Middle frontal gyrus (tissue), 1 donor: Measurements from ENCODE around the gene REV3L.
"Not testable (repeated sequence)": the region's sequence is repeated elsewhere in the genome, so short reads cannot be mapped to it uniquely, and the experiment has no call there.

Experiments used
- DNase-seq: peaks from one replicate; pipeline ENCODE4 v3.0.0-alpha.2; 2015; ENCODE audit warnings: low spot score; ENCODE audit errors: extremely low spot score

Gene REV3L

DNA sequence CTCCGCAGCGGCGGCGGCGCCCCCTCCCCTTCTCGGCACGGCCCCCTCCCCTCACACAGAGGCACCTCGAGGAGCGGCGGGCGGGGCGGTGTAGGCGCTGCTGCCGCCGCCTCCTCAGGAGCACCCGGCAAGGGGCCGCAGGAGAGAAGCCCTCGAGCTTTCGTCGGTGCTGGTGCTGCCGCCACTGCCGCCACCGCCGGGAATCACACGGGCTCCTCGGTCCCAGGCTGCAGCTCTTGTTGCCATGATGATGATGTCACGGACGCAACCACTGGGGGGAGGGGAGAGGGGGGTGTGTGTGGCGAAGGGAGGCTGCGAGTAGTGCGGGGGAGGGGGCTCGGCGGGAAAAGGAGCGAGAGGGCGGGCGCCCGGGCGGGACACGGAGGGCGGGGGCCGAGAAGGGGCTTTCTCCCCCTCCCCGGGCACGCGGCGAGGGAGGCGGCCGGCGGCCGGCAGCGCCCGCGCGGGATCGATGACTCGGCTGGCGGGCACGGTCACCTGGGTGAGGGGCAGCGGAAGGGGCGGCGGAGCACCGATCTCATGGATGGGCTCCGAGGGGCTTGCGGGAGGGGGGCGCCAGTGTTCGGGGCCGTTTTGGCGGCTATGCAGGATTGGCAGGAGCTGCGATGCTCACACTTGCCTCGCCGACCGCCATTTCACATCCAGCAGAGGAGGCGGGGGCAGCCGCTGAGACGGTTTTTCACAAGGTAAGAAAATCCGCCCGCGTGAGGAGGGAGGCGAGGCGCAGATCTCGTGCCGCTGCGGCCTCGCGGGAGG, at the start of gene REV3L:
TSS of gene REV3L (minus strand) at position 260 of the 777 bp plus-strand sequence. CDS start 330 bp downstream, outside the sequence.
- DNase-seq, result peak; percentile 53

DNA sequence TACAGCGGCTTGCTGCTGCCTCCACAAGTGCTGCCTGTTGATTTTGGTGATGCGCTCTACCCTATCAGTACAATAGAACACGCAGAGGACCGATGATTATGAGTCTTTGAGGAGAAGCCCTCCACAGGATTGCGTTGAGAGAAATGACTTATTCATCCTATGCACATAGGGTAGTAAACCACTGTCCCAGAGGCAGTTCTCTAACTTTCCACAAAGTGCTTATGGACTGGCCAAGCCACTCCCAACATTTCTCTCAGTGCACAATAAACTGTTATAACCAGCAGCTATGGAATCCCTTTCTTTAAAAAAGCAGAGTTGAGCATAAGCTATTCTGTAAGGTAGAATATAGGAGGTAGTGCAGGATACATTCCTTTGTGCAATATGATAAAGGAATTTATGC, 48.2 kb upstream of the REV3L start:
- DNase-seq, result no peak

DNA sequence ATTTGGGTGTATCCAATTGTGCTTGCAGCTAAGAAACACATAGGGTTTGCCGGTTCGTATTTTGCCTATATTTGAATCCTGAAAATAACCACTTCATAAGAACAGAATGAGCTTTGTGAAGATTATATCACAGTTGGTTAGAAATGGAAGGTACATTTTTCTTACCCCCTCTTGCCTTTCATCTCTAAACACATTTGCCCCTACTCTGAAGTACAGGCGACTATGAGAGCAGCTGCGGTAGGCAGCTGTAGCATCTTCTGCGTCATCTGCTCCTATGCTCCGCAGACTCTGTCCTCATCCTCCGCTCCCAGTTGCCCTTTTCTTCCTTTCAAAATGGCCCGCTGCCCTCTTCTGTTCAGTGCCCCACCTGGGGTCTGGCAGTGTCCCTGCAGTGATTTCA, 47.6 kb upstream of the REV3L start:
- DNase-seq, result no peak

DNA sequence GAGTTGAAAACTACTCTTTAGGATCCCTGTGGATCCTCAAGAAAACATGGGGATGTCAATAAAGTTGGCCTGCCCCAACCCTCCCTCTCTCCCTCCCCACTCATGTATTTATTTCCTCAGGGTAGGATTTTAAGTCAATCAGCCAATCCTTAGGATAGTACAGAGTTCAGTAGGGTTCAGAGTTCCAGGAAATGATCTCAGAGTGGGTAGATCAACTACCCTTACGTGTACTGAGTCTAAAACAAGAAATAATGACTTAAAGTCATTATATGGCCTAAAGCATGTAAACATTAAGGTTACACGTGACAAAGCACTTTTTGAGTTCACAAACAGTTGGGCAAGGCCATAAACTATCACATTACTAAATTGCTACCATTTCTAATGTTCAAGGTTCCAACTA, 47.2 kb upstream of the REV3L start:
- no peak for DNase-seq

- no peak for DNase-seq
Observed at GRCh38 chr6:111527367-111527766, 44.3 kb upstream of the REV3L start.

DNA sequence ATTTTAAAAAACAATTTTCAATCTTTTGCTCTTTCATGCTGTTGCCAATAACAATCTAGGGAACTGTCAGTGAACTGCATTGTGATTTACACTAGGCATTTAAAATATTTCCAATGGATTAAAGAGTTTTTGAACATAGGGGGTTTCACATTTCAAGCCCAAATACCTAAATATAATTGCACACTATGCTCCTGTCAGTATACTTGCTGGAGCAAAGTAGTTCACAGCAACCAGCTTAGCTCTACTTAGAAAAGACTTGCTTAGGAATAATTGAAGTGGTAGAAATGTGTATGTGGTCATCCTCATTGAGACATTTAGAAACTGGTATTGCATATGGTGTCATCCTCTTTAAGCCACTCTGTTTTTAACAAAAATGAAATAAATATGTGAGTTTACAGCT, 41.7 kb upstream of the REV3L start:
- DNase-seq, result no peak

GRCh38 chr6:111524252-111524651, 41.2 kb upstream of the REV3L start:
- DNase-seq, result no peak

- DNase-seq, result no peak
Observed at GRCh38 chr6:111523484-111524167, 40.6 kb upstream of the REV3L start.

- no peak for DNase-seq
Observed at GRCh38 chr6:111522393-111523020, 39.5 kb upstream of the REV3L start.

- DNase-seq, result no peak
Observed at GRCh38 chr6:111521497-111522270, 38.7 kb upstream of the REV3L start.

GRCh38 chr6:111520524-111520923, 37.5 kb upstream of the REV3L start:
- no peak for DNase-seq

DNA sequence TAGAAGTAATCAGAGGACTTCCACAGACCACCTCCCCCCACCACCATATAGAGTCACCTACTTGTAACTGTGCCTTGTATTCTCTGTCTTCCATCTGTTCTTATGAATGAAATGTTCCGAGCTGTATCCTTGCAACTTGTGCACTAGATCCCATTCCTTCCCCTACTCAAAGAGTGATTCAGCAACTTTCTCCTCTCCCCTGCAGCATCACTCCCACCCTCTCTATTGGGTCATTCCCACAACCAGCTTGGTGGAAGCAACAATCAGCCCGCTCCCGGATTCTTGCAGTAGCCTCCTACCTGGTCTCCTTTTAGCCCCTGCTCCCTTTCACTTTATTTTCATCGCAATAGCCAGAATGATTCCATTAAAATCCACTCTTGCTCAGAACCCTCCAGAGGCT, 34.9 kb upstream of the REV3L start:
- no peak for DNase-seq

DNA sequence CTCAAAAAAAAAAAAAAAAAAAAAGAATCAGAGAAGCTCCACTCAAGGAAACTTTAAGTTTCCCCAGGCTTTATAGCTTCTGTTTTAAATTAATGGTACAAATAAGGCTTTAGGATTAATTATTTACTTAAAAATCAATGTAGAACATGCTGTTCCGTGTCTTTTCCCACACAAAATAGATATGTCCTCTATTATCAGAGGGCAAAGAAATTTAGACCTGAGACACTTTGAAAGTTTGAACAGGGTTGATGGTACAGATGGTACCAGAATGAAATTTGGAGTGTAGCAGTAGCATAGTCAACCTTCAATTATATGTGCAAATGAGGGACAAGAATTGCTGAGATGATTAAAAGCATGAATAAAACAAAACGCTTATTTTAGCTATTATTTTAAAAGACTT, 32.2 kb upstream of the REV3L start:
- no peak for DNase-seq

DNA sequence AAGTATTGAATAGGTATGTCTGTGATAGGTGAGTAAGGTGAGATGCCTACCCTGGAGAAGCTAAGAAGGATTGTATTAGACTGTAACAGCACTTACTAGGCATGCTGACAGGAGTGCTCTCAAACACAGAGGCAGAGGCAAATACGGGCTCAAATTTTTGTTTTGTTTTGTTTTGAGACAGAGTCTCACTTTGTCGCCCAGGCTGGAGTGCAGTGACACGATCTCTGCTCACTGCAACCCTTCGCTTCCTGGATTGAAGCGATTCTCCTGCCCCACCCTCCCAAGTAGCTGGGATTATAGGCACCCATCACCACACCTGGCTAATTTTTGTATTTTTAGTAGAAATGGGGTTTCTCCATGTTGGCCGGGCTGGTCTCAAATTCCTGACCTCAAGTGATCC, 31.5 kb upstream of the REV3L start:
- DNase-seq, result not testable (repeated sequence)

- not testable (repeated sequence) for DNase-seq
Observed at GRCh38 chr6:111507219-111507618, 24.2 kb upstream of the REV3L start.

DNA sequence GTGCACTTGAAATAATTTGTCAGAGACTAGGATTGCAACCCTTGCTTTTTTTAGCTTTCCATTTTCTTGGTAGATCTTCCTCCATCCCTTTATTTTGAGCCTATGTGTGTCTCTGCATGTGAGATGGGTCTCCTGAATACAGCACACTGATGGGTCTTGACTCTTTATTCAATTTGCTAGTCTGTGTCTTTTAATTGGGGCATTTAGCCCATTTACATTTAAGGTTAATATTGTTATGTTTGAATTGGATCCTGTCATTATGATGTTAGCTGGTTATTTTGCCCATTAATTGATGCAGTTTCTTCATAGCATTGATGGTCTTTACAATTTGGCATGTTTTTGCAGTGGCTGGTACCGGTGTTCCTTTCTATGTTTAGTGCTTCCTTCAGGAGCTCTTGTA, 22.5 kb upstream of the REV3L start:
- DNase-seq, result not testable (repeated sequence)

GRCh38 chr6:111503660-111504059, 20.6 kb upstream of the REV3L start:
- no peak for DNase-seq

GRCh38 chr6:111503194-111503593, 20.2 kb upstream of the REV3L start:
- DNase-seq, result no peak

- DNase-seq, result no peak
Observed at GRCh38 chr6:111502154-111502553, 19.1 kb upstream of the REV3L start.

DNA sequence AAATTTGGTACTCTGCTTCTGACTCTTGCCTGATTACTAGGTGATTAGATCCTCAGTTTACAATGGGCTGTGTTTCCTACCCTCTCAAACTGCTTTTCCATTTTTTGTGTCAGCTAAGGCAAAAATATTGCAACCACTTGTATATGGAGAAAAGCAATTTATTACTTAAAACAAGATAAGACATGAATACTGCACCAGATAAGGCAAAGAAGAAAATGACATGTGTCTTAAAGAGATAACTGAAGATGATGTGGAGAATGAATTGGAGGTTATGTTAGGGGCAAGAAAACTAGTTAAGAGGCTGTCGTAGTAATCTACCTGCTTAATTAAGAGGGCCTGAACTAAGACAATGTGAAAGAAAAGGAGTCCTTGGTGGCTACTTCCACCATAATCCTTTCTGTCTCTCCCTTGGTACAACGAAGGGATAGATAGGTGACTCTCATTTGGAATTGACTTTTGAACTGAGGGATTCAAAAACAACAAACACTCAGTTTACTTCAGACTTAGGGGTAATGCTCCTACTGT, 16.3 kb upstream of the REV3L start:
- no peak for DNase-seq

DNA sequence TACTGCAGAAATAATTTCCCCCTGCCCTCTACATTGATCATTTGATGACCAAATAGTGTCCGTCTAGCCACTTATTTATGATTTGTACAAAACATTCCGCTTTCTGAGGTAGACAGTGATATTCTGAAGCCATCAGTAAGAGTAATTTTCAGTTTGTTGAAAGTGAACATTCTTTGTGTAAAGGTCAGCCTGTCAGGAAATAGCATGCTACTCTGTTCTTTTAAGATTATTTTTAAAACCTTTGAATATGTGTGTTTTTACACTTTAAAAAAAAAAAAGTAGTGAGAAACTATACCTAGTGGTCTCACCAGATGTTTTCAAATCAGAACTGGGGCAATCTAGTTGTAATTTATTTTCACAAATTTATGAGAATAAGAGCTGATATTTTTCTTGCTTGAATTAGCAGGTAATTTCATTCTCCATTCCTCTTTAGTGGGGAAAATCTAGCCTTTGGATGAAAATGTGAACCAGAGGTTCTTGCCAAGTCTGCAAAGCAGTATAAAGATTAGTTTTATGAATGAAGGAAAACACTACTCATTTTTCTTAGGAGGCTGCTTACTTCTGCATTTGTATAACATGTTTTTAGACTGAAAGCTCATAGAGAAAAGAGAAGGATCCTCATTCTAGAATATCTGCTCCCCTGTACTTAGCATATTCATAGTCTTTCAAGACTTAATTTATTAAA, 12.1 kb upstream of the REV3L start:
- no peak for DNase-seq
